Measurements from ENCODE around the gene EPX. TPM values are rescaled to one million over a fixed set of nuclear protein-coding genes. Genes with fewer than 3 reads are reported as not detected.

The EPX gene
- total RNA-seq, 1 donor from 2014 or later: not detected

GRCh38 chr17:58224315-58224714, 31.8 kb downstream of the EPX start:
- intact Hi-C loops (cut with micrococcal nuclease): no loop called here

DNA sequence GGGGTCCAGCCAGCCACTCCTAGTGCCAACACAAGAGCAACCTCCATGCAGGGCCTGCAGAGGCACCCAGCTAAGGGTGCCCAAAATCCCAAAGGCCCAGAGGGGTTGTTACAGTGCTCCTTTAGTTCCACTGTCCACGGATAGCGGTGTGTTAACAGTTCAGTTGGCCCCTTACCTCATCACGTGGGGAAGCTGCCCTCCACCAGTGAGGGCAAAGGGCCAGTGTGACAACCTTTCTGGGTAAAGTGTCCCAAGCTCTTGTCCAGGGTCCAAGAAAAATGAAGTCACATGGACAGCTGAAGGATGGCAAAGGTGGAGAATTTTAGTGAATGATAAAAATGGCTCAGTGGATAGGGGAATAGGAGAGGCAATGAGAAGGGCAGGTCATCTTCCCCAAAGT, 35.2 kb downstream of the EPX start:
- intact Hi-C loops (cut with micrococcal nuclease): no loop called here

- intact Hi-C loops (cut with micrococcal nuclease): no loop called here
Observed at GRCh38 chr17:58228679-58229078, 36.2 kb downstream of the EPX start.

DNA sequence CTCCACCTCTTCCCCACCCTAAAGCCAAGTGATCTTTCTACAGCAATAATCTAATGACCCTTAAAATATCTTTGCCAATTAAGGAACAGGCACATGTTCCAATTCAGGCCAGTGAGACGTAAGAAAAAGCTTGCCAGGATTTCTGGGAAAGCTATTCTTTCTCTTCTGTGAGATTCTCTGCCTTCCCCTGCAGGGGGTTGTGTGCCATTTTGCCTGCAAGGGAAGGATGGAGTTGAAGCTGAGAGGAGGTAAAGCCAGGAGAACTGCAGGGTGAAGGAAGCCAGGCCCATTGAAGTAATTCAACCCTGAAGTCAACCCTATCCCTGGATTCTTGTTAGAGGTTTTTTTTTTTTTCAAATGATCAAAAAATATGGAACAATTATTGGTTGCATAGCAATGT, 36.9 kb downstream of the EPX start:
- intact Hi-C loops (cut with micrococcal nuclease): no loop called here

GRCh38 chr17:58229881-58230280, 37.4 kb downstream of the EPX start:
- intact Hi-C loops (cut with micrococcal nuclease): no loop called here

- intact Hi-C loops (cut with micrococcal nuclease): no loop called here
Observed at GRCh38 chr17:58231641-58232040, 39.1 kb downstream of the EPX start.

DNA sequence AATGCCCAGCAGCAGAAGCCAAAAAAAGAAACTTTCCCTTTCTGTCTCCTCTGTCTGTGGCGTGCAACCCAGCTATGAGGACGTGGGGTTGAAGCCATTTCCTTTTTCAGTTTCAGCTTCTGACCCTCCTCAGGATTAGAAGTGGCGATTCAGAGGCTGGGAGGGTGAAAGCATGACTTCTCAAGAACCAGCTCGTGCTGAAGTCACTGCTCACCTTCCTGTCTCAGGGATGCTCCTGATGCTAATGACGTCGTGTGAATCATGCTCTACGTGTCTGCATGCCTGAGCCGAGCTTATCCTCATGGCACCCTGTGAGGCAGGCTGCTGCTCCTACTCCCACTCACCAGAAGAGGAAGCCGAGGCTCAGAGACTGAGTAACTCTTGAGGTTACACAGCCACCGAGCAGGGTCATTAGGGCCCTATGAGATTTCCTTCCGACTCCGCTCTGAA, 40.2 kb downstream of the EPX start:
- intact Hi-C loops (cut with micrococcal nuclease): no loop called here

DNA sequence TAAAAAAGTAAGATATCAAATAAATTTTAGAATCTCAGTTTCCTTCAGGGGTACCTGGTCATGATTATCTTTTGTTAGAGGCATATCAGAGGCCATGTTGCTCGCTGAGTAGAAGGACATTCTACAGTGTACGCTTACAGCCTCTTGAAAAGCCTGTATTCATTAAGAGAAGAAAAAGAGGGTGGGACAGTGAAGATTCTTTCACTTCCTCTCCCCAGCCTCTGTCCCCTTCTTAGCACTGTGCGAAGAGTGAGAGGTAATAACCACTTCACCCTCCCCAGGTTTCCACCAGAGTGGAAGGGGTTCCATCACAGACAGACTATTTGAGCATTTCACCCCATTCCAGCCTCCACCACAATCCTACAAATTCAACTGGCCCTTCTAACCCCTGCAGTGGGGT, 41.0 kb downstream of the EPX start:
- intact Hi-C loops (cut with micrococcal nuclease): no loop called here

- intact Hi-C loops (cut with micrococcal nuclease): no loop called here
Observed at GRCh38 chr17:58234512-58234911, 42.0 kb downstream of the EPX start.

GRCh38 chr17:58235821-58236220, 43.3 kb downstream of the EPX start:
- intact Hi-C loops (cut with micrococcal nuclease): no loop called here

- intact Hi-C loops (cut with micrococcal nuclease): no loop called here
Observed at GRCh38 chr17:58236394-58236793, 43.9 kb downstream of the EPX start.

- intact Hi-C loops (cut with micrococcal nuclease): no loop called here
Observed at GRCh38 chr17:58238147-58238634, 45.7 kb downstream of the EPX start, which contains the start of gene LPO. LPO (plus strand) TSS chr17:58238584; CDS start chr17:58242980, 4,396 bp downstream.

DNA sequence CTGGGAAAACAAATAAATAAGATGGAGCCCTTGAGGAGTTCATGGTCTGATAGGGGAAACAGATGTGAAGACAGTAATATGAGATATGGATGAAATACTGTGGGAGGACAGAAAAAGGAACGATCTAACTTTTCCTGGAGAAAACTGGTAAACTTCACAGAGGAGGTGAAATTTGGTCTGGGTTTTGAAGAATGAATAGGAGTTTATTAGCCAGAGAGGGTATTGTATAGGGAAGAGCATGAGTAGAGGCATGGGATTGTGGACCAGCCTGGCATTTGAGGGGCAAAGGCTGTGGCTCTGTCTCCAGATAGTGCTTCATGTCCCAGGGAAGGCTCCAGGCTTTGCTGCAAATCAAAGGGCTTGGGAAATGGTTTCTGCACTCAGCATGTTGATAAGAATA, 47.5 kb downstream of the EPX start:
- intact Hi-C loops (cut with micrococcal nuclease): no loop called here

GRCh38 chr17:58242171-58242784, 49.8 kb downstream of the EPX start:
- intact Hi-C loops (cut with micrococcal nuclease): no loop called here

DNA sequence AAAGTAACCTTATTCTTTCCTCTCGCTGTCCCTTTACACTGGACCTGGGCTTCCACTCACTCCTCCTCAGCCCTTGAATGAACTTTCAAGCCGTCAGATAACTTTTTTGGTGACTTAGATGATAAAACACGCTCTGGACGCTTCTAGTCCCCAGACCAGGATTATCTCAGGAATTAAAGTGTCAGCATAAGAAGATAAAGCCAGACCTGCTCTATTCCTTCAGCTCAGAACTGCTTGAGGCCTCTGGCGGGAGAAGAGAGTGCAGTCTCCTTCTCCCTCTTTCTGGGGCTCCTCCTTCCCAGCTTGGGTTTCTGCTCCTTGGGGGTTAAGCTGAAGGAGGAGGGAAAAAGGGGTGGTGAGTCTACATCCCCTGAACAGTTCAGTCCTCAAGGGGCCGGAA, 52.4 kb downstream of the EPX start:
- intact Hi-C loops (cut with micrococcal nuclease): no loop called here

DNA sequence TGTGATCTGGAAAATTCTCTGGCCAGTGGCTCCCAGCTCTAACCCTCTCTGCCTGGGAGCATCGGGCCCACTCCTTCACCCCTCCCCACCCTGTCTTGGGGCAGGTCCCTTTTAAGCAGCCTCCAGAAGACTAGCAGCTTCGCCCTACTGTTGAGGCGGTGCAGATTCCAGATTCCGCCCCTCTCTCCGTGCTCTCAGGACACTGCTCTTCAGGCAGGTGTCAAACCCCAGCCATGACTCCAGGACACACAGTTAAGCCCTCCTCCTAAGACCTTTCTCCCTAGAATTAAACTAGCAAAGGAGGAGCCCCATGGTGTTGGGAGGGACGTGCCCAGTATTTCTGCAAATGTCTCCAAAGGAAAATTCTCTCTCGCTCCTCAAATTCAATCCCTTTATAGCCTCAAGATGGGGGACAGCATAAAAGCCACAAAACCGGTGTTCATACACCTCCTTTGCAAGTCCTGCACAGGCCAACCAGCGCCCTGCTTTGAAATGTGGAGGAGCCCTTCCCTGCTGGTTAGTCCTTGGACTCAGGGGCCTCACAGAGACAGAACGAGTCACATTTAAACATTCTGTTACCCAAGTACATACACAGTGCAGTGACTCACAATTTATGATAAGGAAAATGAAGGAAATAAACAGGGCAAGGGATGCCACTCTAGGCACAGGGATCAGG, 53.0 kb downstream of the EPX start:
- intact Hi-C loops (cut with micrococcal nuclease): no loop called here

- intact Hi-C loops (cut with micrococcal nuclease): no loop called here
Observed at GRCh38 chr17:58246104-58246740, 53.7 kb downstream of the EPX start.

DNA sequence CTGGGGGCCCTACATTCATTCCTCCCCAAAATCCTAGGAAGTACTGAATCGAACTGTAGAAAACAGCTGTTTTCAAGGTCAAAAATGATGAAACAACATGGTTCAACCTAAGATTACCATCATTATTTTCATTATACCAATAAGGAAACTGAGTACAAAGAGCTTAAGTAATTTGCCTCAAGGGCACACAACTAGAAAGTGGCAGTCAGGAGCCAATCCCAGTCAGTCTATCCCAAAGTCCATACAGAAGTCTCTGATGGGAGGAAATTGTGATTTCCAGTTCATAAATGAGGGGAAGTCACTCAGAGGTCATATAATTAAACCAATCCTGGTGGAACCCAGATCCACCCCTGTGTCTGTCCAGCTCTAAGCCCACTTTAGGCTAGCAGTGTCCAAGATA, 54.3 kb downstream of the EPX start:
- intact Hi-C loops (cut with micrococcal nuclease): no loop called here

- intact Hi-C loops (cut with micrococcal nuclease): loop anchor here (2.0 kb wide), 1 partner anchor 29 kb away; the partner anchor contains the start of gene MKS1
Observed at GRCh38 chr17:58247511-58248363, 55.2 kb downstream of the EPX start.

- intact Hi-C loops (cut with micrococcal nuclease): loop anchor here (2.0 kb wide), 1 partner anchor 30 kb away; the partner anchor contains the start of gene MKS1
Observed at GRCh38 chr17:58248955-58249269, 56.4 kb downstream of the EPX start.

All from T-helper 2 cell treated with Interferon-gamma antibody and Interleukin-4, amounts not matched to agents 100 ng/mL and 5 ng/mL, for 36 hours (primary cell).